HG02571 (cell line): ENCODE results near the gene LIPE.

Experiments used
- ATAC-seq: cut with Tn5 transposase; IDR thresholded peaks from one replicate; pipeline ENCODE4 v1.9.1; 2021; ENCODE audit warnings: mild to moderate bottlenecking, moderate library complexity; ENCODE audit not compliant: unreplicated experiment

LIPE gene

GRCh38 chr19:42357290-42357689, 69.9 kb downstream of the LIPE start:
- no peak for ATAC-seq

DNA sequence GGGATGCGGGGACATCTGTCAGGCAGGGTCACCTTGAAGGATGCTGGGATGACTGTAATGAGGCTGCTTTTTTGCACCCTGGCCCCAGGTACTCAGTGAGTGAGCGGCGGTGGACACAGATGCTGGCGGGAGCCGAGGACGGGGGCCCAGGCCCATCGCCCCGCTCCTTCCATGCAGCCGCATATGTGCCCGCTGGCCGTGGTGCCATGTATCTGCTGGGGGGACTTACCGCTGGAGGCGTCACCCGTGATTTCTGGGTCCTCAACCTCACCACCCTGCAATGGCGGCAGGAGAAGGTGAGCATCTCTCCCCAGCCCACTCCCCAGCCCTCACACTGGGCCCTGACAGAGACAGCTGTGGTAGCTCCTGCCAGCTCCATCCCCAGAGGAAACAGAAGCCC, 70.5 kb downstream of the LIPE start:
- ATAC-seq = no peak

GRCh38 chr19:42355896-42356295, 71.3 kb downstream of the LIPE start:
- no peak for ATAC-seq

- no peak for ATAC-seq
Measured at GRCh38 chr19:42353341-42354015, 73.7 kb downstream of the LIPE start.

- ATAC-seq = no peak
Measured at GRCh38 chr19:42352301-42353259, 74.6 kb downstream of the LIPE start.
